NT2/D1 (cell line): ENCODE data around the gene DHDDS.

Experiments used
- DNase-seq: peaks from one replicate; pipeline ENCODE4 v3.0.0-alpha.2; 2011; ENCODE audit warnings: low read depth, low spot score
- H3K27me3 ChIP-seq: 2 replicates; pipeline ENCODE4 v1.6.0; 2011; ENCODE audit warnings: mild to moderate bottlenecking; ENCODE audit not compliant: insufficient read length, insufficient read depth
- H3K36me3 ChIP-seq: 2 replicates; pipeline ENCODE4 v1.6.1; 2011; ENCODE audit warnings: mild to moderate bottlenecking, low read length, mixed read lengths; ENCODE audit not compliant: insufficient read depth, insufficient read length
- H3K4me1 ChIP-seq: 2 replicates; pipeline ENCODE4 v1.5.1; 2011; ENCODE audit not compliant: insufficient read depth, insufficient read length
- H3K4me3 ChIP-seq: 2 replicates; pipeline ENCODE4 v1.5.1; 2011; ENCODE audit warnings: low read depth; ENCODE audit not compliant: insufficient read length
- H3K9ac ChIP-seq: 2 replicates; pipeline ENCODE4 v1.6.0; 2011; ENCODE audit warnings: low read depth; ENCODE audit not compliant: insufficient read length
- H3K9me3 ChIP-seq: 2 replicates; pipeline ENCODE4 v1.5.1; 2011; ENCODE audit warnings: mild to moderate bottlenecking, low read length; ENCODE audit not compliant: insufficient read depth
- SUZ12 ChIP-seq: IDR thresholded peaks from 2 replicates; pipeline ENCODE4 v1.6.1; 2011; ENCODE audit not compliant: insufficient read length, insufficient read depth; ENCODE audit errors: extremely low read depth
- YY1 ChIP-seq: IDR thresholded peaks from 2 replicates; pipeline ENCODE4 v1.6.1; 2011; ENCODE audit not compliant: insufficient read length, insufficient read depth
- ZNF274 ChIP-seq: IDR thresholded peaks from 2 replicates; pipeline ENCODE4 v1.6.1; 2011; ENCODE audit warnings: mild to moderate bottlenecking, low read depth, low read length

The DHDDS gene

DNA sequence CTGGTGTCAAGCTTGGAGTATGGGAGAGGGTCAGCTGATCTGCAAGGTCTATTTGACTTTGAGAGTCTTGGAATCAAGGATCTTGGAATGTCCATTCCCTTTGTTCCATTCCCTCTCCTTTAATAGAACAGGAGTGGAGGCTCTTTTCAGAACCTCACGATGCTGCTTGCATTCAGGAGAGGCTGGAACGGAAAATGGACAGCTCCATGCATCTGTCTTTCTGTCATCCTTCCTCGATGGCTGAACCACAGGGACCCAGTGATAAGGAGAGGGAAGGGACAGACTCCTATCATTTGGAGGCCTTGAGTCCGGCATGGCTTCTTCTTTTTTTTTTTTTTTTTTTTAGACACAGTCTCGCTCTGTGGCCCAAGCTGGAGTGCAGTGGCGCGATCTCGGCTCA lies 36.4 kb upstream of the DHDDS start:
- H3K9ac ChIP-seq = no peak overlapping the region
- H3K36me3 ChIP-seq = no peaks in the 10 kb centered on the region
- TF ChIP-seq YY1 = no peak
- no peak for TF ChIP-seq SUZ12
- TF ChIP-seq ZNF274 = no peak
- no peaks in the 10 kb centered on the region for H3K9me3 ChIP-seq
- H3K27me3 ChIP-seq = no peaks in the 10 kb centered on the region
- H3K4me1 ChIP-seq = peaks cover 7% of the 10 kb centered on the region
- H3K4me3 ChIP-seq = no peak overlapping the region
- DNase-seq = no peak

DNA sequence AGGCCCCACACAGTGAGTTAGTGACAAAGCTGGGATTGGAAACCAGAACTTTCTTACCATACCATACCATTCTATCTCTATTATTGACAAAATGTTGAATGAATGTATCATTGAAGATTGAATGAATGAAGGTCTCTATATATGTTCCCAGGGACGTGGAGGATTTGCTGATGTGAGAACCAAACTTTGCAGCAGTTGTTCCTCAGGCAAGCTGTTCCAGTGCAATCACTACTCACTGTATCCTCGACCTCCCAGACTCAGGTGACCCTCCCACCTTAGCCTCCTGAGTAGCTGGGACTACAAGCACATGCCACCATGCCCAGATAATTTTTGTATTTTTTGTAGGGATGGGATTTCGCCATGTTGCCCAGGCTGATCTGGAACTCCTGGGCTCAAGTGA lies 33.1 kb upstream of the DHDDS start:
- Histone ChIP-seq H3K4me3 (no peak overlapping the region), H3K9ac (no peak overlapping the region), H3K27me3 (no peaks in the 10 kb centered on the region), H3K4me1 (no peaks in the 10 kb centered on the region), H3K36me3 (no peaks in the 10 kb centered on the region), H3K9me3 (no peaks in the 10 kb centered on the region)
- no peak for DNase-seq
- TF ChIP-seq YY1 (no peak), ZNF274 (no peak), SUZ12 (no peak)

DNA sequence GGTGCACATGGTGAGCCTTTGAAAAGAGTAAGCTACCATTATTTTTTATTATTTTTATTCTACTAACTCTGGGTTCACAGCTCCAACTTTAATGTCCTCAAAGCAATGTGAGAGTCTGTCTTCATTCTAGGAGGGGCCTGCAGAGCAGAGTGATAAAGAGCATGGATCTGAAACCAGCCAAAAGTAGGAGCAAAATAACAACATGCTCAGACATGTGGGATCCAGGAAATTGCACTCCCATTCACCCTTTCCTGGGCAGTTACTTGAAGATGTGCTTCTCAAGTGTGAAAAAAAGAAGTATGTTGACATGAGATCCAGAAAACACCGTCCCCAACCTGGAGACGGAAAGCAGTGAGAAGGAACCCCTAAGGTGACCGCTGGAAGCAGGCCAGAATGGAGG lies 30.2 kb upstream of the DHDDS start:
- no peaks in the 10 kb centered on the region for H3K27me3 ChIP-seq
- no peak for TF ChIP-seq SUZ12
- no peak for TF ChIP-seq YY1
- TF ChIP-seq ZNF274 = no peak
- no peak overlapping the region for H3K9ac ChIP-seq
- no peak for DNase-seq
- no peak overlapping the region for H3K4me3 ChIP-seq
- no peaks in the 10 kb centered on the region for H3K9me3 ChIP-seq
- H3K36me3 ChIP-seq = no peaks in the 10 kb centered on the region
- no peaks in the 10 kb centered on the region for H3K4me1 ChIP-seq

DNA sequence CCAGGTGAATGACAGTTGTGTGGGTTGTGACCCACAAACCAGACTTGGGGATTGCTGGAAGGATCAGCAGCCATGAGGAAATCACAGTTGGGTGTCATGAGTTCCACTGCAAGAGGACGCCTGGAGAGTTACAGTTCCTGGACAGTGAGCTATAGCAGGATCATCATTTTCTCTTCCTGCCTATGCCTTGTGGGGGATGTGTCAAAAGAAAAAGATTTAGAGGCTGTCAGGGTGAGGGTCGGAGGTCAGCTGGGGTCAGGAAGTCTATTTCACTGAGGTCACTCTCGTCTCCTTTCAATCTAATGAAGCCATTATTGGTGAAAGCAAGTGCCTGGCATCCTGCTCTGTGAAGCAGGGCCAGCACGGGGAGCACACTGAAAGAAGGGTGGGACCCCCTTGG lies 28.5 kb upstream of the DHDDS start:
- Histone ChIP-seq H3K9me3 (no peaks in the 10 kb centered on the region), H3K4me3 (no peak overlapping the region), H3K4me1 (no peaks in the 10 kb centered on the region), H3K27me3 (peaks cover 1% of the 10 kb centered on the region), H3K9ac (no peak overlapping the region), H3K36me3 (no peaks in the 10 kb centered on the region)
- DNase-seq = no peak
- no peak for TF ChIP-seq YY1
- TF ChIP-seq ZNF274 = no peak
- TF ChIP-seq SUZ12 = no peak

DNA sequence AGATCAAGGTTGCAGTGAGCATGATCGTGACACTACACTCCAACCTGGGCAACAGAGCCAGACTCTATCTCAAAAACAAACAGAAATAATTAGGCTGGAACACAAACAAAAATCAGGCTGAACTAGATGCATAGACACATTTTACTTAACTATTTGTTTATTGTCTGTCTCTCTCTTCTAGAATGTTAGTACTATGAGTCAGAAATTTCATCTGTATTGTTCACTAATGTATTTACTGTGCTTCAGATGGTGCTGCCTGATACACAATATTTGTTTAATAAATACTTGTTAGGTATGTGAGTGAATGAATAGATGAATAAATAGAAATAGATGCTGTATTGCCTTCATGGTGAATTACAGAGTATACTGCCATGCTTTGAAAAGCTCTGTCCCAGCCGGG lies 27.5 kb upstream of the DHDDS start:
- Histone ChIP-seq H3K4me1 (peaks cover 2% of the 10 kb centered on the region), H3K9ac (no peak overlapping the region), H3K36me3 (no peaks in the 10 kb centered on the region), H3K4me3 (no peak overlapping the region), H3K9me3 (no peaks in the 10 kb centered on the region), H3K27me3 (peaks cover 11% of the 10 kb centered on the region)
- TF ChIP-seq YY1 (no peak), SUZ12 (no peak), ZNF274 (no peak)
- no peak for DNase-seq

DNA sequence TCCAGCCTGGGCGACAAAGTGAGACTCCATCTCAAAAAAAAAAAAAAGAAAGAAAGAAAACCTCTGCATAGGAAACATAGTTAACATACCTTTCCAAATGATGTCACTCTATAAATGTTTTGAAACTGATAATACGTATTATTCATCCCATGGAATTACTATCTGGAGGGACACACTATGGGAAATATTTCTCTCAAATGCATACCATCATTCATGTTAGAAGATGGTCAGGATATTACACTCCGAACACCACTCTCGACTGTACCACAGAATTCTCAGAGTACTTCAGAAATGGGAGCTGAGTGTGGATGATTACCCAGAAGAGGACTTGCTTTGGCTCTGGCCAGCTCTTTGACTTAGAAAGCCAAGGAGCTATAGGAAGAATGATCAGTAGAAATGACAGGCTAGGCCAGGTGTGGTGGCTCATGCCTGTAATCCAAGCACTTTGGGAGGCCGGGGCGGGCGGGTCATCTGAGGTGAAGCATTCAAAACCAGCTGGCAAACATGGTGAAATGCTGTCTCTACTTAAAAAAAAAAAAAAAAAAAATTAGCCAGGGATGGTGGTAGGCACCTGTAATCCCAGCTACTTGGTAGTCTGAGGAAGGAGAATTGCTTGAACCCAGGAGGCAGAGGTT lies 26.7 kb upstream of the DHDDS start:
- TF ChIP-seq YY1 (no peak), ZNF274 (no peak), SUZ12 (no peak)
- H3K36me3 ChIP-seq = no peaks in the 10 kb centered on the region
- no peak for DNase-seq
- peaks cover 3% of the 10 kb centered on the region for H3K4me1 ChIP-seq
- no peaks in the 10 kb centered on the region for H3K9me3 ChIP-seq
- no peak overlapping the region for H3K9ac ChIP-seq
- H3K27me3 ChIP-seq = peaks cover 11% of the 10 kb centered on the region
- no peak overlapping the region for H3K4me3 ChIP-seq

DNA sequence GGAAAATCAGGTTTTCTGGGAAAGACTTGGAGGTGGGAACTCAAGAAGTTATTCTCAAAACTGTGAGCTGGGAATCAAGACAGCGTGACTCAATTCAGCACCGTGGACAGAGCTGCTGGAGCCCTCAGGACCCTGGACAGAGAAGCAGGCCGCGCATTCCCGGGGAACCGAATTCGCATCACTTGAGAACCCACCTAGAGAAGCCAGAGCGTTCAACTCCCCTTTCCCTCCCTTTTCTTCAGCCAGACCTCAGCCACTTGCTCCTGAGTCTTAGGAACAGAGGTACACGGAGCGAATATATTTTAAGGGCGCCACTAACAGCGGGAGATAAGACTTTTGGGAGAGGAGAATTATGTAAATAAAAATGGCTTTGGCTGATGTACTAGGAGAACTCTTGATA lies 23.5 kb upstream of the DHDDS start:
- H3K27me3 ChIP-seq = peaks cover 11% of the 10 kb centered on the region
- peaks cover 23% of the 10 kb centered on the region for H3K36me3 ChIP-seq
- H3K9ac ChIP-seq = no peak overlapping the region
- DNase-seq = peak; percentile 91
- H3K4me3 ChIP-seq = peak overlapping the region; percentile 52
- no peak for TF ChIP-seq SUZ12
- no peak for TF ChIP-seq YY1
- TF ChIP-seq ZNF274 = no peak
- no peaks in the 10 kb centered on the region for H3K9me3 ChIP-seq
- peaks cover 3% of the 10 kb centered on the region for H3K4me1 ChIP-seq
